ENCODE results near the gene PRKCH. TPM values are rescaled to one million over a fixed set of nuclear protein-coding genes. Genes with fewer than 3 reads are reported as not detected.

The PRKCH gene
- total RNA-seq, 2 donors from 2014 or later, result 27.6 to 33.9 TPM

GRCh38 chr14:61512026-61512834 lies 190.9 kb downstream of the PRKCH start:
- peak overlapping the region; percentile 63 to 81 for H3K27ac ChIP-seq
- intact Hi-C loops (cut with DNase I), result no loop called here
- TF ChIP-seq POLR2AphosphoS5 (IDR thresholded peaks at IDR 0.05) (no peak), CTCF (IDR thresholded peaks at IDR 0.05) (no peak), POLR2A (IDR thresholded peaks at IDR 0.05) (no peak)
- DNase-seq (ENCODE audit: low spot score), result no peak
- H3K4me3 ChIP-seq, result no peak overlapping the region
- peaks cover 22% of the 10 kb centered on the region for H3K4me1 ChIP-seq (replicated peaks)
- WGBS, result 51% methylated on average over 2 of the region's 2 CpGs
- H3K27me3 ChIP-seq (replicated peaks; ENCODE audit: insufficient read depth), result no peaks in the 10 kb centered on the region
- H3K9me3 ChIP-seq, result no peaks in the 10 kb centered on the region
- H3K36me3 ChIP-seq, result no peaks in the 10 kb centered on the region

- intact Hi-C loops (cut with DNase I), result no loop called here
- Histone ChIP-seq H3K4me1 (replicated peaks) (peaks cover 22% of the 10 kb centered on the region), H3K9me3 (no peaks in the 10 kb centered on the region), H3K27me3 (replicated peaks; ENCODE audit: insufficient read depth) (no peaks in the 10 kb centered on the region), H3K36me3 (no peaks in the 10 kb centered on the region), H3K4me3 (no peak overlapping the region), H3K27ac (peak overlapping the region; percentile 59 to 81)
- DNase-seq (ENCODE audit: low spot score), result peak; percentile 56
- 42% methylated on average over 10 of the region's 10 CpGs for WGBS
- TF ChIP-seq POLR2AphosphoS5 (IDR thresholded peaks at IDR 0.05), result peak; percentile 73
- no peak for TF ChIP-seq CTCF (IDR thresholded peaks at IDR 0.05)
Measured at GRCh38 chr14:61513986-61514830, 192.8 kb downstream of the PRKCH start.

GRCh38 chr14:61514927-61515326 lies 193.5 kb downstream of the PRKCH start:
- TF ChIP-seq CTCF (IDR thresholded peaks at IDR 0.05) (no peak), POLR2AphosphoS5 (IDR thresholded peaks at IDR 0.05) (no peak), POLR2A (IDR thresholded peaks at IDR 0.05) (no peak)
- no peak for DNase-seq (ENCODE audit: low spot score)
- intact Hi-C loops (cut with DNase I), result loop anchor here (5.0 kb wide), 1 partner anchor 182 kb away; the partner anchor contains the start of gene HIF1A
- Histone ChIP-seq H3K36me3 (no peaks in the 10 kb centered on the region), H3K4me3 (no peak overlapping the region), H3K27me3 (replicated peaks; ENCODE audit: insufficient read depth) (no peaks in the 10 kb centered on the region), H3K27ac (peak overlapping the region; percentile 6 to 81), H3K4me1 (replicated peaks) (peaks cover 22% of the 10 kb centered on the region), H3K9me3 (no peaks in the 10 kb centered on the region)
- 26% methylated on average over 1 of the region's 1 CpG for WGBS

- WGBS, result 63% methylated on average over 8 of the region's 8 CpGs
Measured at GRCh38 chr14:61515436-61516117, 194.2 kb downstream of the PRKCH start.

More at GRCh38 chr14:61515436-61516117, 194.2 kb downstream of the PRKCH start:
- no peaks in the 10 kb centered on the region for H3K9me3 ChIP-seq
- intact Hi-C loops (cut with DNase I), result loop anchor here (5.0 kb wide), 1 partner anchor 182 kb away; the partner anchor contains the start of gene HIF1A
- no peak for DNase-seq (ENCODE audit: low spot score)
- TF ChIP-seq POLR2A (IDR thresholded peaks at IDR 0.05) (no peak), POLR2AphosphoS5 (IDR thresholded peaks at IDR 0.05) (no peak), CTCF (IDR thresholded peaks at IDR 0.05) (no peak)
- no peaks in the 10 kb centered on the region for H3K27me3 ChIP-seq (replicated peaks; ENCODE audit: insufficient read depth)
- no peak overlapping the region for H3K4me3 ChIP-seq
- no peaks in the 10 kb centered on the region for H3K36me3 ChIP-seq
- H3K4me1 ChIP-seq (replicated peaks), result peaks cover 22% of the 10 kb centered on the region
- peak overlapping the region; percentile 19 to 81 for H3K27ac ChIP-seq
